Kidney epithelial cell (primary cell): ENCODE measurements around the gene SCNN1G. TPM values are rescaled to one million over a fixed set of nuclear protein-coding genes. Genes with fewer than 3 reads are reported as not detected.

Experiments
- DNase-seq: peaks from one replicate; pipeline ENCODE4 v3.0.0-alpha.2; 2010; ENCODE audit warnings: low read depth
- H3K27me3 ChIP-seq: 2 replicates; pipeline ENCODE4 v1.6.0; 2011; ENCODE audit warnings: low read length; ENCODE audit not compliant: control insufficient read depth, insufficient read depth
- H3K36me3 ChIP-seq: 2 replicates; pipeline ENCODE4 v1.5.1; 2011; ENCODE audit warnings: low read length; ENCODE audit not compliant: control insufficient read depth, insufficient read depth
- H3K4me3 ChIP-seq: 2 replicates; pipeline ENCODE4 v1.5.1; 2011; ENCODE audit warnings: low read depth, mild to moderate bottlenecking, control low read depth, low read length
- CTCF ChIP-seq: IDR thresholded peaks from 2 replicates; pipeline ENCODE4 v1.5.1; 2011; ENCODE audit warnings: mild to moderate bottlenecking, moderate library complexity, low read length, control low read depth, inconsistent platforms; ENCODE audit not compliant: insufficient read depth, poor library complexity, severe bottlenecking
- total RNA-seq: library from RNA; depleted of rRNA; stranded (reverse); fragments of >200 nt; gene quantifications from 2 replicates; pipeline ENCODE4 v1.2.3, GENCODE V29; 2015

SCNN1G gene
- total RNA-seq, 1 donor from 2014 or later: not detected

- no peaks in the 10 kb centered on the region for H3K27me3 ChIP-seq
- DNase-seq: peak; percentile 81
Observed at GRCh38 chr16:23149267-23149992, 33.1 kb upstream of the SCNN1G start, which contains the start of gene USP31. Gene USP31 (minus strand): TSS chr16:23149452. CDS start chr16:23149270, 182 bp downstream.

GRCh38 chr16:23149993-23150364, 32.6 kb upstream of the SCNN1G start:
- TF ChIP-seq CTCF: no peak
- Histone ChIP-seq H3K4me3 (peak overlapping the region; percentile 56), H3K27me3 (no peaks in the 10 kb centered on the region), H3K36me3 (no peaks in the 10 kb centered on the region)
- DNase-seq: no peak

More at GRCh38 chr16:23149267-23149992, 33.1 kb upstream of the SCNN1G start, which contains the start of gene USP31:
- no peaks in the 10 kb centered on the region for H3K36me3 ChIP-seq
- H3K4me3 ChIP-seq: peak within 1 kb of the TSS; percentile 56
- no peak for TF ChIP-seq CTCF

- no peak for DNase-seq
- Histone ChIP-seq H3K36me3 (no peaks in the 10 kb centered on the region), H3K27me3 (no peaks in the 10 kb centered on the region), H3K4me3 (no peak overlapping the region)
- no peak for TF ChIP-seq CTCF
Observed at GRCh38 chr16:23152386-23153178, 30.0 kb upstream of the SCNN1G start.

GRCh38 chr16:23155445-23156049, 27.0 kb upstream of the SCNN1G start:
- no peak for DNase-seq
- peak; percentile 45 for TF ChIP-seq CTCF
- no peaks in the 10 kb centered on the region for H3K27me3 ChIP-seq
- no peak overlapping the region for H3K4me3 ChIP-seq
- H3K36me3 ChIP-seq: no peaks in the 10 kb centered on the region

GRCh38 chr16:23156110-23156509, 26.4 kb upstream of the SCNN1G start:
- H3K4me3 ChIP-seq: no peak overlapping the region
- TF ChIP-seq CTCF: no peak
- no peak for DNase-seq
- no peaks in the 10 kb centered on the region for H3K27me3 ChIP-seq
- no peaks in the 10 kb centered on the region for H3K36me3 ChIP-seq
